Measurements from ENCODE around the gene NR1H4.

- TF ChIP-seq SUZ12 (IDR thresholded peaks at IDR 0.05; ENCODE audit: extremely low read depth, insufficient read depth, insufficient read length) (no peak), YY1 (IDR thresholded peaks at IDR 0.05; ENCODE audit: insufficient read depth, insufficient read length) (no peak)
Observed at GRCh38 chr12:100442403-100442802, 31.3 kb upstream of the NR1H4 start.
